ENCODE results near the gene C11orf91.

C11orf91 gene

GRCh38 chr11:33699515-33700062 lies 1.0 kb downstream of the C11orf91 start:
- Histone ChIP-seq H2BK120ac (ENCODE audit: insufficient read depth, low read length, poor library complexity) (no peak overlapping the region), H3K4me1 (ENCODE audit: control insufficient read depth in 1 of 2, insufficient read depth in 2 of 2, low read length in 2 of 2) (peaks cover 10 to 20% of the 10 kb centered on the region in 2 experiments), H3K18ac (ENCODE audit: low read length) (no peak overlapping the region), H4K12ac (ENCODE audit: low read depth, low read length) (no peak overlapping the region), H3K27me3 (ENCODE audit: insufficient read depth, low read length) (no peaks in the 10 kb centered on the region), H3K36me3 (ENCODE audit: control insufficient read depth in 1 of 2, insufficient read depth in 2 of 2, low read length in 2 of 2) (no peaks in the 10 kb centered on the region), H4K91ac (ENCODE audit: low read depth, low read length) (no peak overlapping the region), H3K14ac (ENCODE audit: low read length) (no peak overlapping the region), H2BK5ac (ENCODE audit: low read depth, low read length, poor library complexity) (no peak overlapping the region), H3K9me3 (ENCODE audit: insufficient read depth, low read depth, low read length) (no peaks in the 10 kb centered on the region), H4K8ac (ENCODE audit: low read depth, low read length) (no peak overlapping the region), H2AK5ac (ENCODE audit: low read length) (no peak overlapping the region), H3K79me1 (ENCODE audit: low read length) (peaks cover 8% of the 10 kb centered on the region), H3K4me2 (ENCODE audit: low read length) (no peak overlapping the region), H3K4me3 (ENCODE audit: low read depth, low read length) (no peak overlapping the region), H3K27ac (ENCODE audit: low read depth, low read length) (no peak overlapping the region), H2AFZ (ENCODE audit: insufficient read depth, low read length, poor library complexity) (no peak overlapping the region), H2BK12ac (ENCODE audit: low read length) (no peak overlapping the region), H3K4ac (ENCODE audit: low read depth, low read length) (no peak overlapping the region), H3K9ac (ENCODE audit: low read length) (no peak overlapping the region), H3K23ac (ENCODE audit: low read length) (no peak overlapping the region), H3K79me2 (ENCODE audit: control insufficient read depth, insufficient read depth, low read length, poor library complexity) (no peaks in the 10 kb centered on the region)
- WGBS (ENCODE audit: extremely low coverage, insufficient coverage, insufficient read length) = no CpG with 5 or more reads among the region's 12 CpGs
- no peak for DNase-seq

- H3K23ac ChIP-seq (ENCODE audit: low read length) = no peak overlapping the region
- H3K79me1 ChIP-seq (ENCODE audit: low read length) = peaks cover 7% of the 10 kb centered on the region
- no peak overlapping the region for H3K9ac ChIP-seq (ENCODE audit: low read length)
- H3K4ac ChIP-seq (ENCODE audit: low read depth, low read length) = no peak overlapping the region
- no peak overlapping the region for H3K4me3 ChIP-seq (ENCODE audit: low read depth, low read length)
- peaks cover 9 to 19% of the 10 kb centered on the region in 2 experiments for H3K4me1 ChIP-seq (ENCODE audit: control insufficient read depth in 1 of 2, insufficient read depth in 2 of 2, low read length in 2 of 2)
- no peak overlapping the region for H2BK12ac ChIP-seq (ENCODE audit: low read length)
- no peak for DNase-seq
- H4K91ac ChIP-seq (ENCODE audit: low read depth, low read length) = no peak overlapping the region
- H3K36me3 ChIP-seq (ENCODE audit: control insufficient read depth in 1 of 2, insufficient read depth in 2 of 2, low read length in 2 of 2) = no peaks in the 10 kb centered on the region
- H3K14ac ChIP-seq (ENCODE audit: low read length) = no peak overlapping the region
- no peak overlapping the region for H4K12ac ChIP-seq (ENCODE audit: low read depth, low read length)
- H3K18ac ChIP-seq (ENCODE audit: low read length) = no peak overlapping the region
- H2BK5ac ChIP-seq (ENCODE audit: low read depth, low read length, poor library complexity) = no peak overlapping the region
- H2BK120ac ChIP-seq (ENCODE audit: insufficient read depth, low read length, poor library complexity) = no peak overlapping the region
- H2AFZ ChIP-seq (ENCODE audit: insufficient read depth, low read length, poor library complexity) = no peak overlapping the region
- no peak overlapping the region for H3K27ac ChIP-seq (ENCODE audit: low read depth, low read length)
- H4K8ac ChIP-seq (ENCODE audit: low read depth, low read length) = no peak overlapping the region
- no peaks in the 10 kb centered on the region for H3K79me2 ChIP-seq (ENCODE audit: control insufficient read depth, insufficient read depth, low read length, poor library complexity)
- H3K27me3 ChIP-seq (ENCODE audit: insufficient read depth, low read length) = no peaks in the 10 kb centered on the region
- no peak overlapping the region for H2AK5ac ChIP-seq (ENCODE audit: low read length)
- no CpG with 5 or more reads among the region's 5 CpGs for WGBS (ENCODE audit: extremely low coverage, insufficient coverage, insufficient read length)
- H3K9me3 ChIP-seq (ENCODE audit: insufficient read depth, low read depth, low read length) = no peaks in the 10 kb centered on the region
- H3K4me2 ChIP-seq (ENCODE audit: low read length) = no peak overlapping the region
Measured at GRCh38 chr11:33698921-33699320, 1.7 kb downstream of the C11orf91 start.

GRCh38 chr11:33697997-33698396 lies 2.6 kb downstream of the C11orf91 start:
- Histone ChIP-seq H2AK5ac (ENCODE audit: low read length) (no peak overlapping the region), H3K36me3 (ENCODE audit: control insufficient read depth in 1 of 2, insufficient read depth in 2 of 2, low read length in 2 of 2) (no peaks in the 10 kb centered on the region), H3K79me1 (ENCODE audit: low read length) (peaks cover 7% of the 10 kb centered on the region), H3K4me3 (ENCODE audit: low read depth, low read length) (no peak overlapping the region), H4K12ac (ENCODE audit: low read depth, low read length) (no peak overlapping the region), H3K9ac (ENCODE audit: low read length) (no peak overlapping the region), H3K4me2 (ENCODE audit: low read length) (no peak overlapping the region), H3K14ac (ENCODE audit: low read length) (no peak overlapping the region), H4K91ac (ENCODE audit: low read depth, low read length) (no peak overlapping the region), H3K79me2 (ENCODE audit: control insufficient read depth, insufficient read depth, low read length, poor library complexity) (no peaks in the 10 kb centered on the region), H3K18ac (ENCODE audit: low read length) (no peak overlapping the region), H4K8ac (ENCODE audit: low read depth, low read length) (no peak overlapping the region), H3K23ac (ENCODE audit: low read length) (no peak overlapping the region), H3K9me3 (ENCODE audit: insufficient read depth, low read depth, low read length) (no peaks in the 10 kb centered on the region), H2BK120ac (ENCODE audit: insufficient read depth, low read length, poor library complexity) (no peak overlapping the region), H3K27me3 (ENCODE audit: insufficient read depth, low read length) (no peaks in the 10 kb centered on the region), H3K4me1 (ENCODE audit: control insufficient read depth in 1 of 2, insufficient read depth in 2 of 2, low read length in 2 of 2) (peaks cover 7 to 18% of the 10 kb centered on the region in 2 experiments), H2AFZ (ENCODE audit: insufficient read depth, low read length, poor library complexity) (no peak overlapping the region), H2BK12ac (ENCODE audit: low read length) (no peak overlapping the region), H2BK5ac (ENCODE audit: low read depth, low read length, poor library complexity) (no peak overlapping the region), H3K27ac (ENCODE audit: low read depth, low read length) (no peak overlapping the region), H3K4ac (ENCODE audit: low read depth, low read length) (no peak overlapping the region)
- DNase-seq = no peak
- no CpG with 5 or more reads among the region's 3 CpGs for WGBS (ENCODE audit: extremely low coverage, insufficient coverage, insufficient read length)

- WGBS (ENCODE audit: extremely low coverage, insufficient coverage, insufficient read length) = no CpG with 5 or more reads among the region's 6 CpGs
- H3K27me3 ChIP-seq (ENCODE audit: insufficient read depth, low read length) = no peaks in the 10 kb centered on the region
Measured at GRCh38 chr11:33696931-33697638, 3.5 kb downstream of the C11orf91 start.

More at GRCh38 chr11:33696931-33697638, 3.5 kb downstream of the C11orf91 start:
- H3K4ac ChIP-seq (ENCODE audit: low read depth, low read length) = no peak overlapping the region
- H3K4me3 ChIP-seq (ENCODE audit: low read depth, low read length) = no peak overlapping the region
- H2BK12ac ChIP-seq (ENCODE audit: low read length) = no peak overlapping the region
- no peaks in the 10 kb centered on the region for H3K9me3 ChIP-seq (ENCODE audit: insufficient read depth, low read depth, low read length)
- peaks cover 14 to 24% of the 10 kb centered on the region in 2 experiments for H3K4me1 ChIP-seq (ENCODE audit: control insufficient read depth in 1 of 2, insufficient read depth in 2 of 2, low read length in 2 of 2)
- no peaks in the 10 kb centered on the region for H3K36me3 ChIP-seq (ENCODE audit: control insufficient read depth in 1 of 2, insufficient read depth in 2 of 2, low read length in 2 of 2)
- H3K4me2 ChIP-seq (ENCODE audit: low read length) = no peak overlapping the region
- H4K8ac ChIP-seq (ENCODE audit: low read depth, low read length) = no peak overlapping the region
- H3K79me2 ChIP-seq (ENCODE audit: control insufficient read depth, insufficient read depth, low read length, poor library complexity) = no peaks in the 10 kb centered on the region
- H2AFZ ChIP-seq (ENCODE audit: insufficient read depth, low read length, poor library complexity) = no peak overlapping the region
- DNase-seq = peak in 1 of 2 donors; percentile 26
- H2BK5ac ChIP-seq (ENCODE audit: low read depth, low read length, poor library complexity) = no peak overlapping the region
- H3K14ac ChIP-seq (ENCODE audit: low read length) = no peak overlapping the region
- H3K23ac ChIP-seq (ENCODE audit: low read length) = no peak overlapping the region
- H3K9ac ChIP-seq (ENCODE audit: low read length) = no peak overlapping the region
- no peak overlapping the region for H3K27ac ChIP-seq (ENCODE audit: low read depth, low read length)
- no peak overlapping the region for H2AK5ac ChIP-seq (ENCODE audit: low read length)
- no peak overlapping the region for H4K91ac ChIP-seq (ENCODE audit: low read depth, low read length)
- no peak overlapping the region for H2BK120ac ChIP-seq (ENCODE audit: insufficient read depth, low read length, poor library complexity)
- no peak overlapping the region for H3K18ac ChIP-seq (ENCODE audit: low read length)
- H4K12ac ChIP-seq (ENCODE audit: low read depth, low read length) = no peak overlapping the region
- H3K79me1 ChIP-seq (ENCODE audit: low read length) = peaks cover 13% of the 10 kb centered on the region

All from trophoblast cell (in vitro differentiated cells and primary cell).